GM18508 (cell line): ENCODE data around the gene PHC1.

ENCODE experiments used
- ATAC-seq: cut with Tn5 transposase; IDR thresholded peaks from one replicate; pipeline ENCODE4 v1.9.1; 2021; ENCODE audit warnings: moderate number of reproducible peaks; ENCODE audit not compliant: insufficient read depth, unreplicated experiment

PHC1 gene

DNA sequence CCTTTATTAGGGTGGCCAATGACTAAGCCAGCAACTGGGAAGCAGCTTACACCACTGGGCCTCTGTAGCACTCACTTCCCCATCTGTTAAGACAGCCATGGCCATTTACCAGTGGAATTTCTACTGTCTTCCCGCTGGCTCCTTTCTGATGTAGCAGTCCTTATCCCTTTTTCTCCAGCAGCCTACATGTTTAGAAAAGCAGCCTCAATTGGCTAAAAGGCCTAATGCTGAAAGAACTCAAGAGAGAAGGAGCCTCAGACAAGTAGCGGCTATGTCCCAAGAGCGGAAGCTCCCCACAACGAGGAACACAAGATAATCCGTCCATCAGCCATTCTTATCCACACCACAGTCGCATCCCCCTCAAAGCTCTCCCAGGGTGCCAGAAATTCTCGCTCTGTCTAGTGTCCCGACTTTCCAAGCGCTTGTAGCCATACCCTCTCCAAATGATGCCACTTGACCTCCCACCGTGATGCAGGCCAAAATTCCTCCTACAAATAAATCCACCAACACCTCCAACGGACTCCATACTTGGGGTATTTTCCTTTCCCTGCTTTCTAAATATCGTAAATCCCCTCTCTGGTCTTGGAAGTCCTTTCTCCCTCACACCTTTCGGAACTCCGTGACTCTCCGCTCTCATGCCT lies 34.5 kb downstream of the PHC1 start:
- no peak for ATAC-seq

DNA sequence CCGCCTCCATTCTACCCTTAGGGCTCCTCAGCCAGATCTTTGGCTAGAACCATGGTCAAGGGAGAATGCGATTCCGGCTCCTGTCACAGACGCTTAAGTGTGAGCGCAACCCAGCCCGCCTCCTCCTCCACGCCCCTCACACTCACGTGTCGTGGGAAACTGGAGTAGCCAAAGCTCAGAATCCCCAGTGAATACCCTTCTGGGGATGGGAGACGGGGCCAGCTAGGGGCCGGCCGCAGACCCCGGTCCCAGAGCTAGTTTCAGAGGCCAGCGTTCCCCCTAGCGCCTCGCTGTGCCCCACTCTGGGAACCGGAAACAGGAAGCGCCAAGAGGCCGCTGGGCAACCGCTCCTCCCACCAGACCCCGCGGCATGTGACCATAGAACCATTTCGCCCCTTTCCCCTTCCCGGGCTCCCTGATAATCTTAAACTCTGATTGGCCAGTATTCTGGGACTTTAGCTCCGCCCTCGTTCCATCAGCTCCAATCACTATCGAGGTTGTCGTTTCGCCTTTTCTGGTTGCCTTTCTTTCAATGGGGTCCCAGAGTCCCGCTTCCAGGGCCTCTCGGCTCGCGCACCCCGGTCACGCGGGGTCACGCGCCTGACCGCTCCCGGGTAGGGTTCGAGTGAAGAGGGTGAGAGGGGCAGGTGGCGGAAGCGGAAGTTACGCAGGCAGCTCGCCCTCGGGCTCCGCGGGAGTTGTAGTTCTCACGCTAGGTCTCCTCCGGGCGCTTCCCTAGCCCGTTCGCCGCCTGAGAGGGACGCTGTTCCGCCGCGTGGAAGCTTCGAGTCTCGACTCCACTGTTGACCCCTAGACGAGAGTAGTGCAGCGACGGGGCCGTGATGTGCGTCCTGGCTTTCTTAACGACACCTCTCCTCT lies 35.3 kb downstream of the PHC1 start, which contains the start of gene M6PR:
TSS of gene M6PR (minus strand) at position 304 of the 879 bp plus-strand sequence. CDS start 3,241 bp downstream, outside the sequence.
- ATAC-seq: peak; percentile 78

DNA sequence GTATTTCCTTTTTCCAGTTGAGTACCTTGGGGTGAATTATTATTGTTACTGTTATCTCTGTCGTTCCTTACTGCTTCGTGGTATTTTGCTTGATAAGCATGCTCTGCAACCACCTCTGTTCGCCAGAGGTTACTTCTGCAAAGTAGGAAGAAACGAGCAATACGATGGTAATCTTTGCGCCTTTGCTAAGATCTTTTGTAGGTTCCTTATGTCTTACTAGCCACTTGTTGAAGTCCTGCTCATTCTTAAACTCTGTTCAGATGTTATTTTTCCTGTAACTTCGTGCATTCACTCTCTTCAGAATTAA lies 35.9 kb downstream of the PHC1 start:
- peak; percentile 15 for ATAC-seq

DNA sequence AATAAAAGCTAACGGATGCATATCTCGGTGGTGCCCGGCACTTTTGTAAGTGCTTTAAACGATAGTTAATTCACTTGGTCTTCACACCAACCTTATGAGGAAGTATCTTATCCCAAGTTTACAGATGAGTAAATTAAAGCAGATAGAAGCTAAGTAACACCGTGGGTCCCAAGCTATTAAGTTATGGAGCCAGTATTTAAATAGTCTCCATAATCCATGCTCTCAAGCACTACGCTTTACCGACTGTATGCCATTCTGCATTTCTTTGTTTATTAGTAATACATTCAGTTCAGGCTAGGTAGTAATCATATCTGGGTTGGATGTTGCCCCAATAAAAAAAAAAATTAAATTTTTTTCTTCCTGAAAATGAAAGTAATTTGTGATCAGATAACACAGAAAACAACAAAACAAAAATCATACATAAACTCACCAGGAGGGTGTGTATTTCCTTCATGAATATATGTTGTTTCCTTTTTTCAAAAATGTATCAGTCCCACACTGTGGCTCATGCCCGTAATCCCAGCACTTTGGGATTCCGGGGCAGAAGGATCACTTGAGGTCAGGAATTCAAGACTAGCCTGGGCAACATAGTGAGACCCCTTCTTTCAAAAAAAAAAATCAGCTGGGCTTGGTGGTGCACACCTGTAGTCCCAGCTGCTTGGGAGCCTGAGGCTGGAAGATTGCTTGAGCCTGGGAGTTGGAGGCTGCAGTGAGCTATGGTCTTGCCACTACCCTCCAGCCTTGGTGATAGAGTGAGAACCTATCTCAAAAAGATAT lies 36.6 kb downstream of the PHC1 start:
- ATAC-seq: no peak

DNA sequence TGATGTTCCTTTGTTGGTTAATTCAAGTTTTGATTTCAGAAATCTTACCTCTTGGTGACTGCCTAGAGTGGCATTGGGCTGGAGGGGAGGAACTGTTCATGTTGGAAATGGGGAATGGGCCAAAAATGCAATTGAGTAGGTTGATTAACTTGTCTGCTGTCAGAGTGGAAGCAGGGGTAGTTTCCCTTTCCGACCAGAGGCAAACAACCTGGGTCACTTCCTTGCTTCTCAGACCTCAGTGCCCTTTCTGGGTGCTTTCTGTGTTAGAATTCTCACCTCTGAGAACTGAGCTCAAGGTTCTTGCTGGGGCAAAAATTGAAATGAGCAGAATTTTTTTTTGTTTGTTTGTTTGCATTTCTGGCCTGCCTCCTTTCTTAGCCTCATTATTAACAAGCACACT lies 37.4 kb downstream of the PHC1 start:
- ATAC-seq: no peak

DNA sequence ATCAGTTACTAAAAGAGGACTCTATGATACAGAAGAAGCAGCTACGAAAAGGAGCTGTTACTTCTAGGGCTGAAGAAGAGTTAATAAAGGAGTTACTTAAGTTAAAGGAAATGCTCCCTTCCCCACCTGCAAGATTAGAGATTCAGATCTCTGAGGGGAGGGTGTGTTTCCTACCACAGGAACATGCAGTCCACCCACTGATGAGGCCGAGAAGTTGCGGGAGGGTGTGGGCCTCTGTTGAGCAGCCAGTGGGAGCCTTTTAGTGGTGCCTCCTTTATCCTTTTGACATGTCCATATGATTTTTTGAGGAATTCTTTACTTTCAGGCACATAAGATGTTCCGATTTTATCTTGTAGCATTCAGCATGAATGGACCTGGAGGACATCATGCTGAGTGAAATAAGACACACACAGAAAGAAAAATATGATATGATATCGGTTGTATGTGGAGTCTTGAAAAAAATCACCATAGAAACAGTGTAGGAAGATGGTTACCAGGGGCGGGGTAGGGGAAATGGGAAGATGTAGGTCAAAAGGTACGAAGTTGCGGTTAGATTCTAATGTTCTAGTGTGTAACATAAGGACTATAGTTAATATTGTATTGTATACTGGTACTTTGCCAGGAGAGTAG lies 39.6 kb downstream of the PHC1 start:
- ATAC-seq: no peak

DNA sequence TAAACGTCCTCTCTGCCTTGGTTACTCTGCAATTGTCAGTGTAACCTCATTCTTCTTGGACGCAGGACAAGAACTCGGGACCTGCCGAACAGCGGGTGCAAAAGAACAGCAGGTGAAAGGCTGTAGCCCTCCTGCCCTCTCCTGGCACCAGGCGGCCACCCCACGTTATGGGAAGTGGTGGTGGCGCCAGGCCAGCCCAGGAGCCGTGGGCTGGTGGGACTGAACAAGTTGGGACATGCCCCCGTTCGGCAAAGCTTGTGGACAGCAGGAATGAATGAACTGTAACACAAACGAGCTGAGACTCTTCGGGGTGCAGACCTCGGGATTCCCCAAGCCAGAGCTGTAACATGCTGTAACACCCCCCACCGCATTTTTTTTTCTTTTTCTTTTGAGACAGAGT lies 41.8 kb downstream of the PHC1 start:
- no peak for ATAC-seq

DNA sequence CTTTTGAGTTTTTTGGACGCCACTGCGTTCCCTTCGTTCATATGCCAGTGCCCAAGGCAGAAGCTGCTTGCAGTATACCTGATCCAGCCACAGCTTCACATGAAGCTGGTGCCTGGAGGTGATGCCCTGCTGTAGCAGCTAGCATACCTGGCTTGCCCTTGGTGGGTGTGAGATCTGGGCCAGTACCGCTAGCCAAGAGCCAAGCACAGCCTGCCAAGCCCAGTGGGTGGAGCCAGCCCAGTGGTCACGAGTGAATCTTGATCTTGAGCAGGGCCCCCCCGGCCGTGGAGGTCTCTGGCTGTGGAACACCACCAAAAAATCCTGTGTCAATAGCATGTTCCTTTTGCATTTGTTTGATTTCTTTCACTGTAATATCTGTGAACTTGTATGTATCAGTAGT lies 42.5 kb downstream of the PHC1 start:
- ATAC-seq: no peak

DNA sequence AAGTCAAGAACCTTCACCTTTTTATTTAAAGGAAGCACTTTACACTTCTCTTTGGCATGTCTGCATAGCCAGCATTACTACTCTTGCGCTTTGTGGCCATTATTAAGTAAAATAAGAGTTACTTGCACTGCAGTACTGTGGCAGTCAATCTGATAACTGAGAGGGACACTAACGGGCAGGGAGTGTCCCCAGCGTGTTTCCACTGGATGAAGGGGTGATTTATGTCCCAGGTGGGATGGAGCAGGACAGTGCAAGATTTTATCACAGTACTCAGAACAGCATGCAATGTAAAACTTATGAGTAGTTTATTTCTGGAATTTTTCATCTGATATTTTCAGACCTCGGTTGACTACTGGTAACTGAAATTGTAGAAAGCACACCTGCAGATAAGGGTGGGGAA lies 43.3 kb downstream of the PHC1 start:
- no peak for ATAC-seq

DNA sequence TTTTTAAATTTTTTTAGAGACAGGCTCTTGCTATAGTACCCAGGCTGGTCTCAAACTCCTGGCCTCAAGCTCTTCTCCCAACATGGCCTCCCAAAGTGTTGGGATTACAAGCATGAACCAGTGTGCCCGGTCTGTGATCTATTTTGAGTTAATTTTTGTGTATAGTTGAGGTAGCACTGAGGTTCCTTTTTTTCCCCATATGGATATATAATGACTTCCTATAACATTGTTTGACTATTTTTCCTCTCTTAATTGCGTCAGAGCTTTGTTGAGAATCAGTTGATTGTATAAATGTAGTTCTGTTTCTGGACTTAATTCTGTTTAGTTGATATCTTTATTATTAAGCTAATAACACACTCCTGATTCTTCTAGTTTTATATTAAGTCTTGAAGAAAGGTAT lies 43.8 kb downstream of the PHC1 start:
- ATAC-seq: no peak

DNA sequence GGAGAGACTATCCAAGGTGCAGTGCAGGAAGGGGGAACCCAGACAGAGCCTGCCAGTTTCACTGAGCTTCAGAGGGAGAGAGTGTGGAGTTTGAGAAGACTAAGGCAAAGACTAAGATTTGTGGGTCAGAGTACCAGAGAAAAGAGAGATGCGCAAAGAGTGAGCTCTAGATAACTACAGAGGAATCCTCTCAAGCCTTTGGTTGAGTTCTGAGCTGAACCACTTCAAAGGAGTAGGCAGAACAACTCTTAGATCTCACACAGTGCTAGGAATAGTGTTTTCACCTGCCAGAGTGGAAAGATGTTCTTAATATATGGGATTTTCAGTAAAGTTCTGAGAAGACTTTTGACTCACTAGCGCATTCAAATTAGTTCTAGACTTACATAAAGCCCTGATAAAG lies 45.9 kb downstream of the PHC1 start:
- no peak for ATAC-seq

DNA sequence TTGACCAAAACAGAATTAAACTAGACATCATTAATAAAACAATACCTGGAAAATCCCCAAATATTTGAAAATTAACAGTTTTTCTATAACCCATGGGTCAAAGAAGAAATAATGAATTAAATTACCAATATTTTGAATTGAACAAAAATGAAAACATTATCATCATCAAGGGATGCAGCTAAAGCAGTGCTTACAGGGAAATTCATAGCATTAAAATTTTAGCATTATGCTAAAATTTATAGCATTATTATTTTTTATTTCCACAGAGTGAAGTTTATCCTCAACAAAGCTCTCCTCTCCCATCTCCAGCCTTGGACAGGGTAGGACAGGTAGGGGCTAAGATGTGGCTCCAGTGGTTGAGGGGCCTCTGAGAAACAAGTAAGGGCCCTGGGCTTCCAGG lies 54.5 kb downstream of the PHC1 start:
- no peak for ATAC-seq

DNA sequence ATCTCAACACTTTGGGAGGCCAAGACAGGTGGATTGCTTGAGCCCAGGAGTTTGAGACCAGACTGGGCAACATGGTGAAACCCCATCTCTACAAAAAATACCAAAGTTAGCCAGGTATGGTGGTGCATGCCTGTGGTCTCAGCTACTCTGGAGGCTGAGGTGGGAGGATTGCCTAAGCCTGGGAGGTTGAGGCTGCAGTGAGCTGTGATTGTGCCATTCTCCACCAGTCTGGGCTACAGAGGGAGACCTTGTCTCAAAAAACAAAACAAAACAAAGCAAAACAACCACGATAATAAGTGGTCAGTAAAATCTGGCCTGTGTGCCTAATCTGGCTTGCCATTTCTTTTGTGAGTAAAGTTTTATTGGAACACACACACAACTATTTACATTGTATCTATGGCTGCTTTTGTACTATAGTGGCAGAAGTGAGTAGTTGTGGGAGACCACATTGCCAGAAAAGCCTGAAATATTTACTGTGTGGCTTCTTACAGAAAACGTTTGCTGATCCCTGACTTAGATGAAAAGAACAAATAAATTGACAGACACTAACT lies 55.6 kb downstream of the PHC1 start:
- no peak for ATAC-seq

DNA sequence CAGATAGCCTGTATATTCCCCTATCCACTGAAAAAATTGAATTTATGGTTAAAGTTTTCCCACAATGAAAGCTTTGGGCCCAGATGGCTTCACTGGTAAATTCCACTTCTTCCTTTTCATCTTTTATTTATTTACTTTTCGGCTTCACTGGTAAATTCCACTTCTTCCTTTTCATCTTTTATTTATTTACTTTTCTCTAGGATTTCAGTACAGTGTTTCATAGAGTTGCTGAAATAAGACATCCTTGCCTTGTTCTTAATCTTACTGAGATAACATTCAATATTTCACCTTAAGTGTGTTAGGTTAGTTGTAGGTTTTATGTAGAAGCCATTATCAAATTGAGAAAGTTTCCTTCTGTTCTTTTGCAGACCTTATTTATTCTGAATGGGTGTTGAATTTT lies 56.1 kb downstream of the PHC1 start:
- no peak for ATAC-seq

DNA sequence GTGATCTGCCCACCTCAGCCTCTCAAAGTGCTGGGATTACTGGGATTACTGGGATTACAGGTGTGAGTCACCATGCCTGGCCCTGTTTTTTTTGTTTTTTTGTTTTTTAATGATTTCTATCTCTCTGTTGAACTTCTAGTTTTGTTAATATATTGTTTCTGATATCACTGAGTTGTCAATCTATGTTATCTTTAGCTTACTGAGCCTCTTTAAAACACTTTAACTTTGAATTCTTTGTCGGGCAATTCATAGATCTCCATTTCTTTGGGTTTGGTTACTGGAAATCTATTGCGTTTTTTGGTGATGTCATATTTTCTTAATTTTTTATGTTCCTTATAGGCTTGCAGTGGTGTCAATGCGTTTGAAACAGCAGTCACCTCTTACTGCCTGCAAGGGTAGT lies 65.8 kb downstream of the PHC1 start:
- no peak for ATAC-seq

DNA sequence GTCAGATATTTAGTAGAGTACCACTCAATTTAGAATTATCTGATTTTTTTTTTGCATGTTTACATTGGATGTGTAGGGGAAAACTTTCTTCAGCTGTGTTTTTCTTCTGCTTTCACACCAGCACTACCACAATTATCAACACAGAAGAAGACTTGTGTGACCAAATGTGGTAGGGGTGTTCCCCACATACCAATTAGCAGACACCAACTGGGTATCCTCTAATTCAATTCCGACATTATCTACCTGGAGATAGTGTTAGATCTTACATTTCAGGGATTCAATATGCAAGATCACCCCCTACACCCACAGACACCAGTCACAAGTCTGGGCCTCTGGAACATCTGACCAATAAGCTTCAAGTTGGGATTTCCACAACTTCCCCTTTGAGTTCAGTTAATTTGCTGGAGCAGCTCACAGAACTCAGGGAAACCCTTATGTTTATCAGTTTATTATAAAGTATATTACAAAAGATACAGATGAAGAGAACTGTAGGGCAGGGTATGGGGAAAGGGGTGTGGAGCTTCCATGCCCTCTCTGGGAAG lies 71.0 kb downstream of the PHC1 start:
- ATAC-seq: no peak

DNA sequence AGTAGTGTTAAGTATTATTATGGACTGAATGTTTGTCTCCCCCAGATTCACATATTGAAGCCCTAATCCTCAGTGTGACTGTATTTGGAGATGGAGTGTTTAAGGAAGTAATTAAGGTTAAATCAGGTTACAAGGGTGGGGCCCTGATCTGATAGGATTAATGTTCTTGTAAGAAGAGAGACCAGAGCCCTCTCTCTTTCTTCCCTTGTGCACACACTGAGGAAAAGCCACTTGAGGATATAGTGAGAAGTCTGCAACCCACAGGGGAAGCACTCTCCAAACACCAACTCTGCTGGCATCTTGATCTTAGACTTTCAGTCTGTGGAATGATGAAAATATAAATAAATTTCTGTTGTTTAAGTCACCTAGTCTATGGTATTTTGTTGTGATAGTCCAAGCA lies 72.9 kb downstream of the PHC1 start:
- no peak for ATAC-seq

DNA sequence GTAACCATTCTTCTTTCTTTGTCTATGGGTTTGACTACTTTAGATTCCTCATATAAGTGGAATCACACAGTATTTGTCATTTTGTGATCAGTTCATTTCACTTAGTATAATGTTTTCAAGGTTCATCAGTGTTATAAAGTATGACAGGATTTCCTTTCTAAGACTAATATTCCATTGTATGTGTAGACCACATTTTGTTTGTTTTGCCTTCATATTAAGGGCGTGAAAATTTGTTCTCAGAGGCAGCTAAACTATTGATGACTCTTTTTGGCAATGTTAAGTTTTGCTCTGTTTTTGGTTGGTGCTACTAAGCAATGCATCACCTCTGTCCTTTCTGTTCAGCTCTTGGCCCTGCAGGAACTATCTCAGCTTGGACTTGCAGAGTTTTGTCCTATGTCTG lies 73.4 kb downstream of the PHC1 start:
- no peak for ATAC-seq

DNA sequence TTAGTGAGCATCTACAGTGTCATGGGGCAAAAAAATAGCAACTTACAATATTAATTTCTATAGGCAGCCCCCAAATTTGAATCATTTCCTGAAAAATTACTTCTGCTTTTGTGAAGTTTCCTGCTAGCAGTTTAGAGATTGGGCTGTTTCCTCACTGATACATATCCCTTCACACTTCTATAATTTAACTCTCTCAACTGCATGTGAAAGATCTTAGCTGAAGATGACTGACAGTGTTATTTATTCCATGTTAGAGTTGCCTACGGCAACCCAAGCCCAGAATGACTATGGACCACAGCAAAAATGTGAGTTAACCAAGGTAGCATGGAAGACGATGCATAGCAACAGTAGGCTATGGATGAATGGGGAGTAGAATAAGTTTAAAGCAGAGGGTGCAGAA lies 75.1 kb downstream of the PHC1 start, which contains the start of gene KLRG1:
TSS of gene KLRG1 (plus strand) at position 134 of the 400 bp plus-strand sequence. CDS start at position 224, 90 bp downstream.
- no peak for ATAC-seq
